Heart left ventricle (tissue), 16 donors: ENCODE measurements around the gene MYEF2. TPM values are rescaled to one million over a fixed set of nuclear protein-coding genes. Genes with fewer than 3 reads are reported as not detected.

Source experiments
- ATAC-seq, 4 donors: fragments of 200-7000 bp; cut with Tn5 transposase; one replicate each; pipeline ENCODE4 v1.9.1; 2020 to 2022; ENCODE audit warnings: moderate library complexity in 4 of 4, mild to moderate bottlenecking in 3 of 4, moderate number of reproducible peaks in 1 of 4
- DNase-seq, 5 donors: peaks; one replicate each; pipeline ENCODE4 v3.0.0-alpha.2; 2020
- H3K27ac ChIP-seq, 12 donors: fragments of 200-600 bp; sonication (generic) in 4 of 12; one replicate each; pipeline versions ENCODE4 v1.5.0 to v1.8.0; 2016 to 2022; ENCODE audit warnings: mild to moderate bottlenecking in 2 of 12
- H3K27me3 ChIP-seq, 9 donors: fragments of 200-600 bp; sonication (generic) in 2 of 9; one replicate each; pipeline versions ENCODE4 v1.5.1 to v1.8.0; 2016 to 2022; ENCODE audit warnings: mild to moderate bottlenecking in 3 of 9
- H3K36me3 ChIP-seq, 9 donors: fragments of 200-600 bp; sonication (generic) in 2 of 9; one replicate each; pipeline versions ENCODE4 v1.5.0 to v1.8.0; 2018 to 2022; ENCODE audit warnings: mild to moderate bottlenecking in 2 of 9
- H3K4me1 ChIP-seq, 12 donors: fragments of 200-600 bp; sonication (generic) in 4 of 12; one replicate each; pipeline versions ENCODE4 v1.5.0 to v1.8.0; 2016 to 2022; ENCODE audit warnings: mild to moderate bottlenecking in 3 of 12
- H3K4me3 ChIP-seq, 12 donors: fragments of 200-600 bp; sonication (generic) in 4 of 12; one replicate each; pipeline versions ENCODE4 v1.5.0 to v1.8.0; 2017 to 2022; ENCODE audit warnings: mild to moderate bottlenecking in 9 of 12, moderate library complexity in 4 of 12
- H3K9me3 ChIP-seq, 12 donors: fragments of 200-600 bp; sonication (generic) in 4 of 12; one replicate each; pipeline versions ENCODE4 v1.5.0 to v1.8.0; 2016 to 2022; ENCODE audit warnings: mild to moderate bottlenecking in 1 of 12
- CTCF ChIP-seq, 12 donors: fragments of 200-600 bp; sonication (generic) in 4 of 12; IDR thresholded peaks; one replicate each; pipeline versions ENCODE4 v1.5.0 to v1.8.0; 2018 to 2022; ENCODE audit warnings: antibody characterized with exemption in 12 of 12, mild to moderate bottlenecking in 5 of 12
- POLR2A ChIP-seq, 2 donors: fragments of 450-650 bp; IDR thresholded peaks; one replicate each; pipeline ENCODE4 v1.6.1; 2017; ENCODE audit warnings: antibody characterized with exemption in 2 of 2, mild to moderate bottlenecking in 2 of 2, moderate library complexity in 2 of 2
- WGBS, 4 donors: extraction: QIAGEN DNeasy Blood & Tissue Kit in 2 of 4; methylation state at CpG; one replicate each; pipeline versions ENCODE4 v1.1.5 to v1.1.7; 2013 to 2018; 5-methylcytosine and 5-hydroxymethylcytosine counted together
- intact Hi-C, 10 donors: fragments of 100-400 bp; cut with DNase I; formaldehyde crosslinking; loops; one replicate each; pipeline versions ENCODE4 v1.11.1 to v1.14.2; 2022
- polyA plus RNA-seq, 2 donors: library from polyadenylated mRNA; stranded (reverse); fragments of 200-250 nt; gene quantifications; one replicate each; pipeline ENCODE4 v1.2.3, GENCODE V29; 2013
- total RNA-seq, 9 donors: library from RNA; depleted of rRNA in 2 of 9; stranded (reverse); fragments of >200 nt in 2 of 9; fragmentation: NEBNext Ultra II Directional in 3 of 9; extraction: Animal tissue kit (Norgen Biotek cat#: 25700) in 3 of 9; gene quantifications; one replicate each; pipeline versions ENCODE4 v1.1.0 to v1.2.4, GENCODE V29; 2016 to 2023
- donor health status: ischemic (EF 13 %, LVEDD 7.1; RV severe dilation, severe dysfunction).
- donor health status: healthy with polysubstance abuse.
- donor health status: DM: no; HTN: yes; CAD: no.
- donor health status: DM: no; HTN: no; CAD: no.
- donor health status: ischemic (EF 25% LVEDD 6.9; RV normal size, moderate dysfunction).
- donor health status: ischemic (EF 25% LVEDD 5.7; RV mildly dilated, moderate dysfunction).
- donor health status: healthy.
- donor health status: DM: yes; HTN: yes; CAD: no.
- donor health status: ischemic (EF 35%, LVEDD 5.7; RV mildly dilated, moderate dysfunction).
- donor health status: nonischemic (EF 11% LVEDD 7.7; RV severe dilation, severe dysfunction).
- donor health status: DM: yes; HTN: yes; CAD: no.
- donor health status: PGD.
- donor health status: ischemic (EF 29% LVEDD 5.4; RV normal size, mild dysfunction).
- donor health status: nonischemic (EF 23%, LVEDD 6.1; RV moderate dilation, normal function).

Gene MYEF2
- total and polyA plus RNA-seq, 11 donors, result 5.5 to 17.3 (median 11.4) TPM

GRCh38 chr15:48096813-48097212 is 81.3 kb downstream of the MYEF2 start:
- ATAC-seq (no peak), DNase-seq (no peak)
- Histone ChIP-seq H3K9me3 (no peaks in the 10 kb centered on the region), H3K4me3 (no peak overlapping the region), H3K4me1 (no peaks in the 10 kb centered on the region), H3K27me3 (peaks cover 0 to 13% (median 0%) of the 10 kb centered on the region in 9 donors), H3K36me3 (no peaks in the 10 kb centered on the region), H3K27ac (no peak overlapping the region)
- intact Hi-C loops, result loop anchor here in 1 of 10 donors (10.0 kb wide), 1 partner anchor 902 kb away; no protein-coding TSS in a partner anchor
- WGBS, 4 donors, result 62 to 82% (median 75%) methylated on average over 2 of the region's 2 CpGs
- TF ChIP-seq POLR2A (IDR thresholded peaks at IDR 0.05) (no peak), CTCF (IDR thresholded peaks at IDR 0.05) (no peak)

- intact Hi-C loops, result loop anchor here in 1 of 10 donors (10.0 kb wide), 1 partner anchor 902 kb away; no protein-coding TSS in a partner anchor
- H3K36me3 ChIP-seq, result no peaks in the 10 kb centered on the region
- no peaks in the 10 kb centered on the region for H3K9me3 ChIP-seq
- H3K4me3 ChIP-seq, result no peak overlapping the region
- ATAC-seq, result no peak
- H3K27me3 ChIP-seq, result peaks cover 0 to 13% (median 0%) of the 10 kb centered on the region in 9 donors
- TF ChIP-seq POLR2A (IDR thresholded peaks at IDR 0.05), result no peak
- 68 to 78% (median 74%) methylated on average over 4 of the region's 4 CpGs for WGBS, 4 donors
- no peak for DNase-seq
- H3K4me1 ChIP-seq, result no peaks in the 10 kb centered on the region
- no peak overlapping the region for H3K27ac ChIP-seq
Measured at GRCh38 chr15:48096355-48096786, 81.7 kb downstream of the MYEF2 start.

GRCh38 chr15:48091522-48091921 is 86.6 kb downstream of the MYEF2 start:
- ATAC-seq, result no peak
- TF ChIP-seq CTCF (IDR thresholded peaks at IDR 0.05), result no peak
- TF ChIP-seq POLR2A (IDR thresholded peaks at IDR 0.05), result no peak
- Histone ChIP-seq H3K4me3 (no peak overlapping the region), H3K9me3 (no peaks in the 10 kb centered on the region), H3K27ac (no peak overlapping the region), H3K4me1 (no peaks in the 10 kb centered on the region), H3K36me3 (no peaks in the 10 kb centered on the region), H3K27me3 (peaks cover 0 to 21% (median 0%) of the 10 kb centered on the region in 9 donors)
- intact Hi-C loops, result loop anchor here in 1 of 10 donors (10.0 kb wide), 1 partner anchor 897 kb away; no protein-coding TSS in a partner anchor
- DNase-seq, result no peak
- WGBS, 4 donors, result 65 to 72% (median 71%) methylated on average over 4 of the region's 4 CpGs

GRCh38 chr15:48090666-48091065 is 87.4 kb downstream of the MYEF2 start:
- Histone ChIP-seq H3K4me1 (no peaks in the 10 kb centered on the region), H3K27me3 (peaks cover 0 to 21% (median 0%) of the 10 kb centered on the region in 9 donors), H3K9me3 (no peaks in the 10 kb centered on the region), H3K27ac (no peak overlapping the region), H3K36me3 (no peaks in the 10 kb centered on the region), H3K4me3 (no peak overlapping the region)
- intact Hi-C loops, result loop anchor here in 1 of 10 donors (10.0 kb wide), 1 partner anchor 896 kb away; no protein-coding TSS in a partner anchor
- TF ChIP-seq POLR2A (IDR thresholded peaks at IDR 0.05) (no peak), CTCF (IDR thresholded peaks at IDR 0.05) (no peak)
- DNase-seq (no peak), ATAC-seq (no peak)
- 39 to 49% (median 43%) methylated on average over 3 of the region's 3 CpGs for WGBS, 4 donors

GRCh38 chr15:48090115-48090514 is 88.0 kb downstream of the MYEF2 start:
- no peaks in the 10 kb centered on the region for H3K4me1 ChIP-seq
- 70 to 86% (median 78%) methylated on average over 2 of the region's 2 CpGs for WGBS, 4 donors
- peaks cover 0 to 21% (median 0%) of the 10 kb centered on the region in 9 donors for H3K27me3 ChIP-seq
- DNase-seq, result no peak
- no peak overlapping the region for H3K27ac ChIP-seq
- TF ChIP-seq POLR2A (IDR thresholded peaks at IDR 0.05), result no peak
- H3K9me3 ChIP-seq, result no peaks in the 10 kb centered on the region
- no peak for ATAC-seq
- no peaks in the 10 kb centered on the region for H3K36me3 ChIP-seq
- intact Hi-C loops, result loop anchor here in 1 of 10 donors (10.0 kb wide), 1 partner anchor 895 kb away; no protein-coding TSS in a partner anchor
- no peak overlapping the region for H3K4me3 ChIP-seq
